PC-9 (cell line): ENCODE measurements around the gene TBC1D16. TPM values are rescaled to one million over a fixed set of nuclear protein-coding genes. Genes with fewer than 3 reads are reported as not detected.

ENCODE experiments used
- BruUV-seq: library from RNA; stranded (reverse); fragments of 400-500 nt; replicated peaks from 2 replicates; lab custom pipeline; 2021; lab: Mats Ljungman, UMichigan
- CTCF ChIA-PET: fragments of 300-600 bp; sonication (Branson Sonifier 250); formaldehyde crosslinking; loops from one replicate; lab custom pipeline; 2022; ENCODE audit warnings: antibody characterized with exemption; lab: Charles Lee
- POLR2A ChIA-PET: fragments of 300-600 bp; sonication (Branson Sonifier 250); formaldehyde crosslinking; loops from one replicate; lab custom pipeline; 2022; ENCODE audit warnings: antibody characterized with exemption; ENCODE audit not compliant: unreplicated experiment; lab: Charles Lee
- DNase-seq, 2 experiments: peaks; one replicate each; pipeline versions ENCODE4 v3.0.0 to v3.0.0-alpha.2; 2015 to 2022; ENCODE audit warnings: mixed read lengths in 1 of 2
- H2AFZ ChIP-seq: fragments of 200-600 bp; sonication (generic); 2 replicates; pipeline ENCODE4 v1.8.1; 2017; ENCODE audit warnings: antibody characterized with exemption
- H3F3A ChIP-seq: fragments of 200-600 bp; sonication (generic); 2 replicates; pipeline ENCODE4 v1.8.1; 2017; ENCODE audit warnings: antibody characterized with exemption, mild to moderate bottlenecking, low read depth; ENCODE audit not compliant: insufficient read depth
- H3K27ac ChIP-seq: fragments of 200-600 bp; sonication (generic); 2 replicates; pipeline ENCODE4 v1.6.1; 2016; ENCODE audit warnings: mixed run types
- H3K27me3 ChIP-seq: fragments of 200-600 bp; sonication (generic); 2 replicates; pipeline ENCODE4 v1.6.1; 2016; ENCODE audit warnings: low read depth, mixed run types; ENCODE audit not compliant: insufficient read depth
- H3K36me3 ChIP-seq: fragments of 200-600 bp; sonication (generic); 2 replicates; pipeline ENCODE4 v1.6.1; 2016; ENCODE audit warnings: low read depth, mixed run types
- H3K4me1 ChIP-seq: fragments of 200-600 bp; sonication (generic); replicated peaks from 2 replicates; pipeline ENCODE4 v1.6.1; 2016; ENCODE audit warnings: mixed run types; ENCODE audit not compliant: insufficient read depth
- H3K4me2 ChIP-seq: fragments of 200-600 bp; sonication (generic); 2 replicates; pipeline ENCODE4 v1.6.1; 2017; ENCODE audit warnings: mixed run types
- H3K4me3 ChIP-seq: fragments of 200-600 bp; sonication (generic); 2 replicates; pipeline ENCODE4 v1.6.1; 2016; ENCODE audit warnings: mixed run types
- H3K79me2 ChIP-seq: fragments of 200-600 bp; sonication (generic); 2 replicates; pipeline ENCODE4 v1.6.1; 2017; ENCODE audit warnings: low read depth, mixed run types
- H3K9me2 ChIP-seq: fragments of 200-600 bp; sonication (generic); 2 replicates; pipeline ENCODE4 v1.8.1; 2017; ENCODE audit warnings: mild to moderate bottlenecking; ENCODE audit not compliant: insufficient read depth
- H3K9me3 ChIP-seq: fragments of 200-600 bp; sonication (generic); 2 replicates; pipeline ENCODE4 v1.8.1; 2016; ENCODE audit warnings: low read depth; ENCODE audit not compliant: insufficient read depth
- H4K20me1 ChIP-seq: fragments of 200-600 bp; sonication (generic); 2 replicates; pipeline ENCODE4 v1.8.1; 2017; ENCODE audit not compliant: insufficient read depth
- EZH2 ChIP-seq: fragments of 200-600 bp; sonication (generic); IDR thresholded peaks from 2 replicates; pipeline ENCODE4 v1.8.0; 2017; ENCODE audit warnings: antibody characterized with exemption, low read depth
- intact Hi-C: fragments of 100-400 bp; cut with micrococcal nuclease; formaldehyde crosslinking; loops from one replicate; pipeline ENCODE4 v1.10.0; 2022; ENCODE audit not compliant: unreplicated experiment
- total RNA-seq: library from RNA; stranded (reverse); gene quantifications from 2 replicates; pipeline ENCODE4 v1.2.3, GENCODE V29; 2021
- TF ChIP-seq, protein P1 (sequence below): fragments of 200-600 bp; sonication (generic); conservative IDR thresholded peaks from 2 replicates; pipeline ENCODE4 v1.6.1; 2017; ENCODE audit warnings: mixed run types, antibody characterized with exemption, mild to moderate bottlenecking, moderate library complexity

The TBC1D16 gene
- total RNA-seq, 1 experiment from 2014 or later = 41.7 TPM

- no peaks in the 10 kb centered on the region; the same call in 1 of the 2 replicates for H3K79me2 ChIP-seq
- CTCF ChIA-PET = no interaction called here
Measured at GRCh38 chr17:80025796-80026195, 9.9 kb downstream of the TBC1D16 start.

DNA sequence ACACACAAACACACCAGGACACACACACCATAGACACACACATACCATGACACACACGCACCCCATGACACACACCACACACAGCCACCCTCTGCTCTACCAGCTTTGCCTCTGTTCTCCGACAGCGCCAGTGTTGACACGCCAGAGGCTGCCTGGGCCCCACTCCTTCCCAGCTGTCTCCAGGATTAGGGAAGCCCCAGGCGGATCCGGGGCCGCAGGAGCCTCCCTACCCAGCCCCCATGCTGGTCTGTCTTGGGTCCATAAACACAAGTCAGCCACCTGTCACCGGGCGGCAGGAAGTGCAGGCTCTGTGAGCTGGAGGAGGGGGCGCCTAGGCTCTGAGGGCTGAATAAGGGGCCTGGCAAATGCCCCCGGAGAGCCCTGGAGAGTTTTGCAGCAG, 10.5 kb downstream of the TBC1D16 start:
- H3K4me1 ChIP-seq = peaks cover 12% of the 10 kb centered on the region
- no peaks in the 10 kb centered on the region for H3K27me3 ChIP-seq
- POLR2A ChIA-PET = no interaction called here
- no peaks in the 10 kb centered on the region for H3K9me3 ChIP-seq
- TF ChIP-seq EZH2 = no peak
- TF ChIP-seq, protein P1, sequence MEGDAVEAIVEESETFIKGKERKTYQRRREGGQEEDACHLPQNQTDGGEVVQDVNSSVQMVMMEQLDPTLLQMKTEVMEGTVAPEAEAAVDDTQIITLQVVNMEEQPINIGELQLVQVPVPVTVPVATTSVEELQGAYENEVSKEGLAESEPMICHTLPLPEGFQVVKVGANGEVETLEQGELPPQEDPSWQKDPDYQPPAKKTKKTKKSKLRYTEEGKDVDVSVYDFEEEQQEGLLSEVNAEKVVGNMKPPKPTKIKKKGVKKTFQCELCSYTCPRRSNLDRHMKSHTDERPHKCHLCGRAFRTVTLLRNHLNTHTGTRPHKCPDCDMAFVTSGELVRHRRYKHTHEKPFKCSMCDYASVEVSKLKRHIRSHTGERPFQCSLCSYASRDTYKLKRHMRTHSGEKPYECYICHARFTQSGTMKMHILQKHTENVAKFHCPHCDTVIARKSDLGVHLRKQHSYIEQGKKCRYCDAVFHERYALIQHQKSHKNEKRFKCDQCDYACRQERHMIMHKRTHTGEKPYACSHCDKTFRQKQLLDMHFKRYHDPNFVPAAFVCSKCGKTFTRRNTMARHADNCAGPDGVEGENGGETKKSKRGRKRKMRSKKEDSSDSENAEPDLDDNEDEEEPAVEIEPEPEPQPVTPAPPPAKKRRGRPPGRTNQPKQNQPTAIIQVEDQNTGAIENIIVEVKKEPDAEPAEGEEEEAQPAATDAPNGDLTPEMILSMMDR = no peak
- no peak overlapping the region for H3K27ac ChIP-seq
- no peak overlapping the region for H3K4me2 ChIP-seq
- H3F3A ChIP-seq = 0 out of 2 replicates have a peak, but pooled peaks cover 3% of the 10 kb centered on the region
- CTCF ChIA-PET = no interaction called here
- no peaks in the 10 kb centered on the region for H3K9me2 ChIP-seq
- intact Hi-C loops = no loop called here
- H2AFZ ChIP-seq = no peak overlapping the region
- no TSS peak for BruUV-seq
- no peaks in the 10 kb centered on the region; the same call in 1 of the 2 replicates for H3K79me2 ChIP-seq
- peaks cover 4% of the 10 kb centered on the region; the same call in 1 of the 2 replicates for H4K20me1 ChIP-seq
- no peak for DNase-seq
- no peaks in the 10 kb centered on the region for H3K36me3 ChIP-seq
- H3K4me3 ChIP-seq = no peak overlapping the region

More at GRCh38 chr17:80025796-80026195, 9.9 kb downstream of the TBC1D16 start:
- Histone ChIP-seq H3K9me3 (no peaks in the 10 kb centered on the region), H3K4me1 (peaks cover 18% of the 10 kb centered on the region), H3K27ac (no peak overlapping the region), H3K27me3 (no peaks in the 10 kb centered on the region), H4K20me1 (peaks cover 4% of the 10 kb centered on the region; the same call in 1 of the 2 replicates), H3K36me3 (no peaks in the 10 kb centered on the region), H3K9me2 (no peaks in the 10 kb centered on the region), H3K4me3 (no peak overlapping the region), H3F3A (0 out of 2 replicates have a peak, but pooled peaks cover 3% of the 10 kb centered on the region), H2AFZ (no peak overlapping the region), H3K4me2 (no peak overlapping the region)
- intact Hi-C loops = no loop called here
- DNase-seq = no peak
- POLR2A ChIA-PET = no interaction called here
- no TSS peak for BruUV-seq
- TF ChIP-seq EZH2 = no peak
- TF ChIP-seq, protein P1 = no peak

GRCh38 chr17:80024206-80024972, 11.3 kb downstream of the TBC1D16 start:
- H3K4me3 ChIP-seq = no peak overlapping the region
- intact Hi-C loops = no loop called here
- DNase-seq = no peak
- BruUV-seq = no TSS peak
- H3K36me3 ChIP-seq = no peaks in the 10 kb centered on the region
- no peak overlapping the region for H3K27ac ChIP-seq
- H4K20me1 ChIP-seq = peaks cover 4% of the 10 kb centered on the region; the same call in 1 of the 2 replicates
- POLR2A ChIA-PET = interaction anchor here (0.7 kb wide), 1 partner anchor 136 kb away, joined by 6 read pairs; no protein-coding TSS in a partner anchor
- H3K9me3 ChIP-seq = no peaks in the 10 kb centered on the region
- H3K79me2 ChIP-seq = no peaks in the 10 kb centered on the region
- CTCF ChIA-PET = no interaction called here
- H3K4me1 ChIP-seq = peaks cover 6% of the 10 kb centered on the region
- TF ChIP-seq, protein P1 = no peak
- TF ChIP-seq EZH2 = no peak
- 0 out of 2 replicates have a peak, but pooled peaks cover under 1% of the 10 kb centered on the region for H3F3A ChIP-seq
- no peaks in the 10 kb centered on the region for H3K27me3 ChIP-seq
- no peak overlapping the region for H2AFZ ChIP-seq
- no peaks in the 10 kb centered on the region for H3K9me2 ChIP-seq
- H3K4me2 ChIP-seq = no peak overlapping the region
